ENCODE measurements around the gene SYT2. TPM values are rescaled to one million over a fixed set of nuclear protein-coding genes. Genes with fewer than 3 reads are reported as not detected.

SYT2 gene
- total RNA-seq, 1 experiment from 2014 or later = 12.1 TPM

GRCh38 chr1:202589190-202589930 is 120.9 kb downstream of the SYT2 start:
- no peaks in the 10 kb centered on the region for H3K4me1 Mint-ChIP-seq
- H3K36me3 Mint-ChIP-seq = no peaks in the 10 kb centered on the region
- no peaks in the 10 kb centered on the region; the same call in 1 of the 2 replicates for H3K27me3 Mint-ChIP-seq (ENCODE audit: low read depth)
- H3K9me3 Mint-ChIP-seq = no peaks in the 10 kb centered on the region
- DNase-seq (ENCODE audit: low spot score) = no peak
- ChIA-PET POLR2A (no interaction called here), CTCF (interaction anchor here (0.6 to 1.6 kb wide), 2 partner anchors 11 to 33 kb away, joined by 3 to 4 read pairs; no protein-coding TSS in a partner anchor)
- H3K4me3 Mint-ChIP-seq = no peak overlapping the region
- TF ChIP-seq USF2 (CRISPR knock-in tag; IDR thresholded peaks at IDR 0.05) (peak; percentile 54), ATF1 (CRISPR knock-in tag; IDR thresholded peaks at IDR 0.05) (no peak)
- TF ChIP-seq, protein P1, sequence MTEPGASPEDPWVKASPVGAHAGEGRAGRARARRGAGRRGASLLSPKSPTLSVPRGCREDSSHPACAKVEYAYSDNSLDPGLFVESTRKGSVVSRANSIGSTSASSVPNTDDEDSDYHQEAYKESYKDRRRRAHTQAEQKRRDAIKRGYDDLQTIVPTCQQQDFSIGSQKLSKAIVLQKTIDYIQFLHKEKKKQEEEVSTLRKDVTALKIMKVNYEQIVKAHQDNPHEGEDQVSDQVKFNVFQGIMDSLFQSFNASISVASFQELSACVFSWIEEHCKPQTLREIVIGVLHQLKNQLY (CRISPR knock-in tag; IDR thresholded peaks at IDR 0.05) = no peak
- ATAC-seq = peak; percentile 38
- no peak overlapping the region for H3K27ac Mint-ChIP-seq

GRCh38 chr1:202588503-202589189 is 121.6 kb downstream of the SYT2 start:
- no peak overlapping the region for H3K27ac Mint-ChIP-seq
- H3K4me3 Mint-ChIP-seq = no peak overlapping the region
- no peaks in the 10 kb centered on the region for H3K4me1 Mint-ChIP-seq
- TF ChIP-seq MXD4 (CRISPR knock-in tag; IDR thresholded peaks at IDR 0.05; ENCODE audit: borderline replicate concordance) = no peak
- no peak for TF ChIP-seq MYBL2 (CRISPR knock-in tag; IDR thresholded peaks at IDR 0.05)
- no peak for TF ChIP-seq TEAD1 (CRISPR knock-in tag; IDR thresholded peaks at IDR 0.05)
- no peak for TF ChIP-seq NR2C2 (CRISPR knock-in tag; IDR thresholded peaks at IDR 0.05)
- TF ChIP-seq, protein P2, sequence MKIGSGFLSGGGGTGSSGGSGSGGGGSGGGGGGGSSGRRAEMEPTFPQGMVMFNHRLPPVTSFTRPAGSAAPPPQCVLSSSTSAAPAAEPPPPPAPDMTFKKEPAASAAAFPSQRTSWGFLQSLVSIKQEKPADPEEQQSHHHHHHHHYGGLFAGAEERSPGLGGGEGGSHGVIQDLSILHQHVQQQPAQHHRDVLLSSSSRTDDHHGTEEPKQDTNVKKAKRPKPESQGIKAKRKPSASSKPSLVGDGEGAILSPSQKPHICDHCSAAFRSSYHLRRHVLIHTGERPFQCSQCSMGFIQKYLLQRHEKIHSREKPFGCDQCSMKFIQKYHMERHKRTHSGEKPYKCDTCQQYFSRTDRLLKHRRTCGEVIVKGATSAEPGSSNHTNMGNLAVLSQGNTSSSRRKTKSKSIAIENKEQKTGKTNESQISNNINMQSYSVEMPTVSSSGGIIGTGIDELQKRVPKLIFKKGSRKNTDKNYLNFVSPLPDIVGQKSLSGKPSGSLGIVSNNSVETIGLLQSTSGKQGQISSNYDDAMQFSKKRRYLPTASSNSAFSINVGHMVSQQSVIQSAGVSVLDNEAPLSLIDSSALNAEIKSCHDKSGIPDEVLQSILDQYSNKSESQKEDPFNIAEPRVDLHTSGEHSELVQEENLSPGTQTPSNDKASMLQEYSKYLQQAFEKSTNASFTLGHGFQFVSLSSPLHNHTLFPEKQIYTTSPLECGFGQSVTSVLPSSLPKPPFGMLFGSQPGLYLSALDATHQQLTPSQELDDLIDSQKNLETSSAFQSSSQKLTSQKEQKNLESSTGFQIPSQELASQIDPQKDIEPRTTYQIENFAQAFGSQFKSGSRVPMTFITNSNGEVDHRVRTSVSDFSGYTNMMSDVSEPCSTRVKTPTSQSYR (CRISPR knock-in tag; IDR thresholded peaks at IDR 0.05) = no peak
- TF ChIP-seq, protein P3, sequence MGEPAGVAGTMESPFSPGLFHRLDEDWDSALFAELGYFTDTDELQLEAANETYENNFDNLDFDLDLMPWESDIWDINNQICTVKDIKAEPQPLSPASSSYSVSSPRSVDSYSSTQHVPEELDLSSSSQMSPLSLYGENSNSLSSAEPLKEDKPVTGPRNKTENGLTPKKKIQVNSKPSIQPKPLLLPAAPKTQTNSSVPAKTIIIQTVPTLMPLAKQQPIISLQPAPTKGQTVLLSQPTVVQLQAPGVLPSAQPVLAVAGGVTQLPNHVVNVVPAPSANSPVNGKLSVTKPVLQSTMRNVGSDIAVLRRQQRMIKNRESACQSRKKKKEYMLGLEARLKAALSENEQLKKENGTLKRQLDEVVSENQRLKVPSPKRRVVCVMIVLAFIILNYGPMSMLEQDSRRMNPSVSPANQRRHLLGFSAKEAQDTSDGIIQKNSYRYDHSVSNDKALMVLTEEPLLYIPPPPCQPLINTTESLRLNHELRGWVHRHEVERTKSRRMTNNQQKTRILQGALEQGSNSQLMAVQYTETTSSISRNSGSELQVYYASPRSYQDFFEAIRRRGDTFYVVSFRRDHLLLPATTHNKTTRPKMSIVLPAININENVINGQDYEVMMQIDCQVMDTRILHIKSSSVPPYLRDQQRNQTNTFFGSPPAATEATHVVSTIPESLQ (CRISPR knock-in tag; IDR thresholded peaks at IDR 0.05) = no peak
- no peak for TF ChIP-seq ZNF317 (CRISPR knock-in tag; IDR thresholded peaks at IDR 0.05; ENCODE audit: borderline replicate concordance, low read depth)
- TF ChIP-seq KAT7 (CRISPR knock-in tag; IDR thresholded peaks at IDR 0.05; ENCODE audit: borderline replicate concordance) = no peak
- TF ChIP-seq SMAD3 (CRISPR knock-in tag; IDR thresholded peaks at IDR 0.05; ENCODE audit: borderline replicate concordance) = no peak
- no peak for TF ChIP-seq FOXJ3 (CRISPR knock-in tag; IDR thresholded peaks at IDR 0.05; ENCODE audit: borderline replicate concordance)
- POLR2A ChIA-PET = no interaction called here
- H3K36me3 Mint-ChIP-seq = no peaks in the 10 kb centered on the region
- ATAC-seq (no peak), DNase-seq (ENCODE audit: low spot score) (no peak)
- CTCF ChIA-PET = interaction anchor here (0.6 kb wide), 1 partner anchor 33 kb away, joined by 3 read pairs; no protein-coding TSS in a partner anchor
- H3K9me3 Mint-ChIP-seq = no peaks in the 10 kb centered on the region
- no peaks in the 10 kb centered on the region; the same call in 1 of the 2 replicates for H3K27me3 Mint-ChIP-seq (ENCODE audit: low read depth)

All from WTC11 (cell line).